ENCODE results near the gene BLOC1S1. TPM values are rescaled to one million over a fixed set of nuclear protein-coding genes. Genes with fewer than 3 reads are reported as not detected.

The BLOC1S1 gene
- total RNA-seq, 1 donor from 2014 or later: 57.2 TPM

- TF ChIP-seq CTCF (IDR thresholded peaks at IDR 0.05): no peak
- peaks cover 5 to 7% of the 10 kb centered on the region in 2 donors for H3K4me1 ChIP-seq
- peak in 1 of 2 donors; percentile 61 for DNase-seq (ENCODE audit: low spot score in 2 of 2)
- no peak overlapping the region for H3K27ac ChIP-seq
- H3K27me3 ChIP-seq: no peaks in the 10 kb centered on the region
- no peaks in the 10 kb centered on the region for H3K9me3 ChIP-seq
- peaks cover 34 to 40% of the 10 kb centered on the region in 2 donors for H3K36me3 ChIP-seq
- no peak overlapping the region for H3K4me3 ChIP-seq
- intact Hi-C loops (cut with DNase I): loop anchor here (2.0 kb wide), 1 partner anchor 17 kb away; no protein-coding TSS in a partner anchor
Observed at GRCh38 chr12:55683676-55684075, 32.2 kb upstream of the BLOC1S1 start.

- H3K27me3 ChIP-seq: no peaks in the 10 kb centered on the region
- no peak overlapping the region for H3K4me3 ChIP-seq
- no peak for DNase-seq (ENCODE audit: low spot score in 2 of 2)
- no peak for TF ChIP-seq CTCF (IDR thresholded peaks at IDR 0.05)
- H3K27ac ChIP-seq: no peak overlapping the region
- H3K4me1 ChIP-seq: peaks cover 5 to 7% of the 10 kb centered on the region in 2 donors
- peaks cover 42 to 45% of the 10 kb centered on the region in 2 donors for H3K36me3 ChIP-seq
- intact Hi-C loops (cut with DNase I): loop anchor here (2.0 kb wide), 1 partner anchor 16 kb away; no protein-coding TSS in a partner anchor
- H3K9me3 ChIP-seq: no peaks in the 10 kb centered on the region
Observed at GRCh38 chr12:55684761-55685370, 31.0 kb upstream of the BLOC1S1 start.

- H3K9me3 ChIP-seq: no peaks in the 10 kb centered on the region
- no peaks in the 10 kb centered on the region for H3K27me3 ChIP-seq
- DNase-seq (ENCODE audit: low spot score in 2 of 2): peak in 1 of 2 donors; percentile 55
- no peak for TF ChIP-seq CTCF (IDR thresholded peaks at IDR 0.05)
- H3K36me3 ChIP-seq: peaks cover 42 to 45% of the 10 kb centered on the region in 2 donors
- no peak overlapping the region for H3K27ac ChIP-seq
- intact Hi-C loops (cut with DNase I): loop anchor here (2.0 kb wide), 1 partner anchor 15 kb away; no protein-coding TSS in a partner anchor
- H3K4me1 ChIP-seq: peaks cover 5 to 7% of the 10 kb centered on the region in 2 donors
- H3K4me3 ChIP-seq: no peak overlapping the region
Observed at GRCh38 chr12:55685671-55686070, 30.2 kb upstream of the BLOC1S1 start.

GRCh38 chr12:55686366-55687010 is 29.4 kb upstream of the BLOC1S1 start:
- no peak overlapping the region for H3K27ac ChIP-seq
- peaks cover 48 to 51% of the 10 kb centered on the region in 2 donors for H3K36me3 ChIP-seq
- no peak overlapping the region for H3K4me3 ChIP-seq
- TF ChIP-seq CTCF (IDR thresholded peaks at IDR 0.05): no peak
- DNase-seq (ENCODE audit: low spot score in 2 of 2): peak in 1 of 2 donors; percentile 61
- no peaks in the 10 kb centered on the region for H3K27me3 ChIP-seq
- peaks cover 5 to 6% of the 10 kb centered on the region in 2 donors for H3K4me1 ChIP-seq
- intact Hi-C loops (cut with DNase I): no loop called here
- H3K9me3 ChIP-seq: no peaks in the 10 kb centered on the region

- peaks cover 61 to 63% of the 10 kb centered on the region in 2 donors for H3K36me3 ChIP-seq
- H3K9me3 ChIP-seq: no peaks in the 10 kb centered on the region
- TF ChIP-seq CTCF (IDR thresholded peaks at IDR 0.05): no peak
- H3K27me3 ChIP-seq: no peaks in the 10 kb centered on the region
- intact Hi-C loops (cut with DNase I): no loop called here
- no peak overlapping the region for H3K27ac ChIP-seq
- no peak for DNase-seq (ENCODE audit: low spot score in 2 of 2)
- no peaks in the 10 kb centered on the region for H3K4me1 ChIP-seq
- H3K4me3 ChIP-seq: no peak overlapping the region
Observed at GRCh38 chr12:55687746-55688145, 28.1 kb upstream of the BLOC1S1 start.
